Erythroblast (primary cell): ENCODE results near the gene STARD9.

Experiments
- GATA1 ChIP-seq: IDR thresholded peaks from 2 replicates; pipeline ENCODE4 v1.6.1; 2011; ENCODE audit warnings: low read depth, mild to moderate bottlenecking, control low read depth, low read length, moderate library complexity
- POLR2A ChIP-seq: IDR thresholded peaks from 2 replicates; pipeline ENCODE4 v1.6.1; 2011; ENCODE audit warnings: mild to moderate bottlenecking, low read length

- TF ChIP-seq POLR2A (no peak), GATA1 (no peak)
These were observed 20.3 kb downstream of the STARD9 start for GRCh38 chr15:42595626-42596240.
